Upper lobe of left lung (tissue), 6 donors: ENCODE data around the gene OPN1SW. TPM values are rescaled to one million over a fixed set of nuclear protein-coding genes. Genes with fewer than 3 reads are reported as not detected.

Experiments
- ATAC-seq, 2 donors: fragments of 200-7000 bp; cut with Tn5 transposase; one replicate each; pipeline ENCODE4 v1.9.1; 2022; ENCODE audit warnings: mild to moderate bottlenecking in 2 of 2, moderate library complexity in 2 of 2; ENCODE audit not compliant: low FRiP score in 2 of 2
- DNase-seq, 2 donors: peaks; one replicate each; pipeline ENCODE4 v3.0.0-alpha.2; 2019 to 2020
- H3K27ac ChIP-seq, 4 donors: fragments of 200-600 bp; sonication (generic); one replicate each; pipeline ENCODE4 v1.5.1; 2016 to 2019
- H3K27me3 ChIP-seq, 4 donors: fragments of 200-600 bp; sonication (generic); one replicate each; pipeline ENCODE4 v1.5.1; 2017 to 2019
- H3K36me3 ChIP-seq, 4 donors: fragments of 200-600 bp; sonication (generic); one replicate each; pipeline ENCODE4 v1.5.1; 2016 to 2019
- H3K4me1 ChIP-seq, 4 donors: fragments of 200-600 bp; sonication (generic); one replicate each; pipeline ENCODE4 v1.5.1; 2018 to 2019
- H3K4me3 ChIP-seq, 4 donors: fragments of 200-600 bp; sonication (generic); one replicate each; pipeline ENCODE4 v1.5.1; 2017 to 2019; ENCODE audit warnings: mild to moderate bottlenecking in 2 of 4, moderate library complexity in 1 of 4
- H3K9me3 ChIP-seq, 4 donors: fragments of 200-600 bp; sonication (generic); one replicate each; pipeline ENCODE4 v1.5.1; 2018 to 2019
- EP300 ChIP-seq, 4 donors: sonication (generic); formaldehyde crosslinking; IDR thresholded peaks; one replicate each; pipeline ENCODE4 v1.5.1; 2017; ENCODE audit warnings: antibody characterized with exemption in 4 of 4, control low read depth in 2 of 4
- POLR2A ChIP-seq, 4 donors: fragments of 450-650 bp; IDR thresholded peaks; one replicate each; pipeline ENCODE4 v1.5.1; 2016 to 2017; ENCODE audit warnings: antibody characterized with exemption in 4 of 4, mild to moderate bottlenecking in 2 of 4
- POLR2AphosphoS5 ChIP-seq, 2 donors: sonication (generic); formaldehyde crosslinking; IDR thresholded peaks; one replicate each; pipeline ENCODE4 v1.5.1; 2017; ENCODE audit warnings: antibody characterized with exemption in 2 of 2
- WGBS, 2 donors: methylation state at CpG; one replicate each; pipeline ENCODE4 v1.1.5; 2017 to 2018; 5-methylcytosine and 5-hydroxymethylcytosine counted together
- total RNA-seq, 6 donors: library from RNA; depleted of rRNA in 4 of 6; stranded (reverse); fragments of >200 nt in 4 of 6; gene quantifications; one replicate each; pipeline versions ENCODE4 v1.1.0 to v1.2.1, GENCODE V29; 2016 to 2021
- TF ChIP-seq, protein P1 (sequence below), 6 experiments: fragments of 450-650 bp in 4 of 6; fragments of 200-600 bp in 2 of 6; sonication (generic) in 2 of 6; IDR thresholded peaks; one replicate each; pipeline ENCODE4 v1.5.1; 2016 to 2019; ENCODE audit warnings: antibody characterized with exemption in 6 of 6
- donor health status: DM: no; HTN: no; CAD: no; lungs with moderate emphysema.
- donor health status: DM: no; HTN: yes; CAD: no; lungs with severe emphysema.

Gene OPN1SW
- total RNA-seq, 6 donors from 2014 or later: not detected

DNA sequence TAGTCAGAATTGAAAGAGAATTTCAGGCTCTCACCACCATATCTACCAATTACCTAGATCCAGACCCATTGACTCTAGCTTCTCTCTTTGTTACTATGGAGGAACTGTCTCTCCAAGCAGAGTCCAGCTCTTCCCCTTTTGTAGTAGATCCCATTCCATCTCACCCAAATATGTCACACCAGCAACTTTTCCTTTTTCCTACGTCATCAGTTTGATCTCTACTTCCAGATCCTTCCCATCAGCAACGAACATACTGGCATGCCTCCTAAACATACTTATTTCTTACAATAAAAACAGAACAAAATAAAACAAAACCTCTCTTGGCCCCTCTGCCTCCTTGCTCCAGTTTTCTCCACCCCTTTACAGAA lies 42.3 kb downstream of the OPN1SW start:
- Histone ChIP-seq H3K4me1 (peaks cover under 1 to 5% (median 2%) of the 10 kb centered on the region in 4 donors), H3K27ac (no peak overlapping the region), H3K27me3 (no peaks in the 10 kb centered on the region), H3K9me3 (no peaks in the 10 kb centered on the region), H3K4me3 (no peak overlapping the region), H3K36me3 (no peaks in the 10 kb centered on the region)
- 65 to 76% methylated on average over 2 of the region's 2 CpGs for WGBS, 2 donors
- no peak for DNase-seq
- no peak for TF ChIP-seq POLR2A (IDR thresholded peaks at IDR 0.05)
- no peak for TF ChIP-seq POLR2AphosphoS5 (IDR thresholded peaks at IDR 0.05)
- TF ChIP-seq EP300 (IDR thresholded peaks at IDR 0.05): no peak
- TF ChIP-seq, protein P1, sequence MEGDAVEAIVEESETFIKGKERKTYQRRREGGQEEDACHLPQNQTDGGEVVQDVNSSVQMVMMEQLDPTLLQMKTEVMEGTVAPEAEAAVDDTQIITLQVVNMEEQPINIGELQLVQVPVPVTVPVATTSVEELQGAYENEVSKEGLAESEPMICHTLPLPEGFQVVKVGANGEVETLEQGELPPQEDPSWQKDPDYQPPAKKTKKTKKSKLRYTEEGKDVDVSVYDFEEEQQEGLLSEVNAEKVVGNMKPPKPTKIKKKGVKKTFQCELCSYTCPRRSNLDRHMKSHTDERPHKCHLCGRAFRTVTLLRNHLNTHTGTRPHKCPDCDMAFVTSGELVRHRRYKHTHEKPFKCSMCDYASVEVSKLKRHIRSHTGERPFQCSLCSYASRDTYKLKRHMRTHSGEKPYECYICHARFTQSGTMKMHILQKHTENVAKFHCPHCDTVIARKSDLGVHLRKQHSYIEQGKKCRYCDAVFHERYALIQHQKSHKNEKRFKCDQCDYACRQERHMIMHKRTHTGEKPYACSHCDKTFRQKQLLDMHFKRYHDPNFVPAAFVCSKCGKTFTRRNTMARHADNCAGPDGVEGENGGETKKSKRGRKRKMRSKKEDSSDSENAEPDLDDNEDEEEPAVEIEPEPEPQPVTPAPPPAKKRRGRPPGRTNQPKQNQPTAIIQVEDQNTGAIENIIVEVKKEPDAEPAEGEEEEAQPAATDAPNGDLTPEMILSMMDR (IDR thresholded peaks at IDR 0.05): no peak
- ATAC-seq: no peak

DNA sequence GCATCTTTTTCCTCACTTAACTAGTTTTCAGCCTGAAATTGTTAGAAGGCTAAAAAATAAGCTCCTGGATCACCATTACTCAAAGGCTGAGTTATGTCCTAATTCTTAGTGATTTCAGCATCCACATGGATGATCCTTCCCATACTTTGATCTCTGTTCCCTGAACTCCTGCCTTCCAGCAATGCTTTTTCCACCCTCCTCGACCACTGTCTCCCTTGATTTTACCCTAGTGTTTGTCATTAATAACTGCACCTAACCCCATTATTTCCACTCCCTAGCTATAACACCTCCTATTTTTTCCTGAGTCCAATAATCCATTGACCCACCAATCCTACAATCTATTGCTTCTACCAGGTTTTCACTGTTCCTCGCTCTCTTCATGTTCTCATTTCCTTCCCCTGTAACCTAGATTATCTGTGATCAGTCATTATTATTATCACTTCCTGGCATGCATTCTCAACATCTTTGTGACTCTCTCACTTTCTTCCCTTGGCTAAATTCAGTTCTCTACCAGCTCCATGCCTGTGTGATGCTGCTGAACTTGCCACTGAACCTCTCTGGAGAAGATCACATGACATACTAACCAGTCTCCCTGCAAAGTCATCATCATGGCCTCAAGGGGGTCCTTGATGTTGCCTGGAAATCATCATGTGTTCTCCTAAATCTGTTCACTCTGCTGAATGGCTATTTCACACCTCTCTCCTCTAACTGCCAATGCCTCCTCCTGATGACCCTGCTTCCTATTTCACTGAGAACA lies 42.9 kb downstream of the OPN1SW start:
- Histone ChIP-seq H3K27me3 (no peaks in the 10 kb centered on the region), H3K36me3 (no peaks in the 10 kb centered on the region), H3K4me3 (no peak overlapping the region), H3K4me1 (no peaks in the 10 kb centered on the region), H3K27ac (no peak overlapping the region), H3K9me3 (no peaks in the 10 kb centered on the region)
- ATAC-seq (no peak), DNase-seq (no peak)
- TF ChIP-seq EP300 (IDR thresholded peaks at IDR 0.05) (no peak), POLR2A (IDR thresholded peaks at IDR 0.05) (no peak), POLR2AphosphoS5 (IDR thresholded peaks at IDR 0.05) (no peak)
- TF ChIP-seq, protein P1 (IDR thresholded peaks at IDR 0.05): no peak
- 64 to 68% methylated on average over 2 of the region's 2 CpGs for WGBS, 2 donors

DNA sequence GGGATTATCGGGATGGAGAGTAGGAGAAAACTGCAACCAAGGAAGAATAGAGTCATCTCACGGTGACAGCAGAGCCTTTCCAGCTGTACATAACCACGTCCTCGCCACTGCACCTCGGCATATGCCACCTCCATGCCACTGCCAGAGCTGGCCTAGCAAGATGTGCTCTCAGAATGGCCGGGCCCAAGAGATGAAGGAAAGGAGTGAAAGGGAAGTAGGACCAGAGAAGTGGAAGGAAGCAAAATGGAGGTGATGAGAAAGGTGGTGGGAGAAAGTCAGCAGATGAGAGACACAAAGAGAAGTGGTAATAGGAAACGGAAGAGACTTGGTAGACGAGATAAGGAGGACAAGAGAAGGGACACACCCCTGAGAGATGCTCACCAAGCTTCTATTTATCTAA lies 44.4 kb downstream of the OPN1SW start:
- Histone ChIP-seq H3K4me1 (no peaks in the 10 kb centered on the region), H3K27me3 (no peaks in the 10 kb centered on the region), H3K36me3 (no peaks in the 10 kb centered on the region), H3K9me3 (no peaks in the 10 kb centered on the region), H3K4me3 (no peak overlapping the region), H3K27ac (no peak overlapping the region)
- TF ChIP-seq EP300 (IDR thresholded peaks at IDR 0.05): no peak
- no peak for TF ChIP-seq POLR2AphosphoS5 (IDR thresholded peaks at IDR 0.05)
- no peak for TF ChIP-seq POLR2A (IDR thresholded peaks at IDR 0.05)
- TF ChIP-seq, protein P1 (IDR thresholded peaks at IDR 0.05): no peak
- 80 to 83% methylated on average over 8 of the region's 8 CpGs for WGBS, 2 donors
- DNase-seq: no peak
- no peak for ATAC-seq

DNA sequence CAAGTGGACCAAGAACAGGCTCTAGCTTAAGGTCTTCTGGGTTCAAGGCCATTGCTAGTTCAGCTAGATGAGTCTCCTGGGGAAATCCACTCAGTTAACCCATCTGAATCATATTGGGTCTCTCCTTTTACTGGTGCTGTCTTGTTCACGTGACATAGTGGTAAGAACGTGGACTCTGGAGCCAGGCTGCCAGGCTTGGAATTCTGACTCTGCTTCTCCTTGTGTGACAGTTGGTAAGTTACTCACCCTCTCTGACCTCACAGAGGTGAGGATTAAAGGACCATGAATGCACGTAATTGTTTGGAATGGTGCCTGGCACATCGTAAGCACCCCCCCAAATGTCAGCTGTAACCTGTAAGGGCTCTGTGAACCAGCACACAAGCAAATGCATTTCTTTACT lies 46.1 kb downstream of the OPN1SW start:
- 65 to 82% methylated on average over 2 to 4 of the region's 4 CpGs for WGBS, 2 donors
- Histone ChIP-seq H3K36me3 (no peaks in the 10 kb centered on the region), H3K4me3 (no peak overlapping the region), H3K27me3 (no peaks in the 10 kb centered on the region), H3K27ac (no peak overlapping the region), H3K9me3 (no peaks in the 10 kb centered on the region), H3K4me1 (no peaks in the 10 kb centered on the region)
- no peak for TF ChIP-seq POLR2AphosphoS5 (IDR thresholded peaks at IDR 0.05)
- no peak for TF ChIP-seq POLR2A (IDR thresholded peaks at IDR 0.05)
- TF ChIP-seq, protein P1 (IDR thresholded peaks at IDR 0.05): no peak
- no peak for TF ChIP-seq EP300 (IDR thresholded peaks at IDR 0.05)
- no peak for ATAC-seq
- DNase-seq: no peak

DNA sequence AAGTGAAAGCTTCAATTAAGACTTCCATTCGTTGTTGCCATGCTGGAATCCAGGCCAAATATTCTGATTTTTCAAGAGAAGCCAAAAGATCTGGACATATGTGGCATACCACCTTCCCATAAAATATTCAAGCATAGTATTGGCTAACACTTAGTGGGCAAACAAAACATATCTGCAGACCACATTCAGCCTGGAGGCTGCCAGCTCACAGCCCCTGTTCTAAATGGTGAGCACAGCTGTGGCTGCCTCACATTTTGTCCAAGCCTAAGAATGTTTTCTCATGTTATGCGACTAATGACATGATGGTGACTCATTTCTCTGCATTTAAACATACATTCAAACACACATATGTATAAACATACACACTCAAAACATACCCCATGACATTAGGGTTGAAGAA lies 47.0 kb downstream of the OPN1SW start:
- Histone ChIP-seq H3K36me3 (no peaks in the 10 kb centered on the region), H3K4me3 (no peak overlapping the region), H3K27me3 (no peaks in the 10 kb centered on the region), H3K9me3 (no peaks in the 10 kb centered on the region), H3K4me1 (no peaks in the 10 kb centered on the region), H3K27ac (no peak overlapping the region)
- DNase-seq (no peak), ATAC-seq (no peak)
- TF ChIP-seq, protein P1 (IDR thresholded peaks at IDR 0.05): no peak
- TF ChIP-seq POLR2AphosphoS5 (IDR thresholded peaks at IDR 0.05) (no peak), POLR2A (IDR thresholded peaks at IDR 0.05) (no peak), EP300 (IDR thresholded peaks at IDR 0.05) (no peak)
- WGBS, 2 donors: 74 to 79% methylated on average over 2 of the region's 2 CpGs
